HFFc6 (cell line): ENCODE measurements around the gene IL1RAPL2. TPM values are rescaled to one million over a fixed set of nuclear protein-coding genes. Genes with fewer than 3 reads are reported as not detected.

Experiments
- DNase-seq: peaks from one replicate; pipeline ENCODE4 v3.0.0-alpha.2; 2018
- H3K27ac Mint-ChIP-seq: 2 replicates; pipeline ENCODE4 v1.8.0; 2020; ENCODE audit warnings: mild to moderate bottlenecking, mixed read lengths
- H3K27me3 Mint-ChIP-seq: 2 replicates; pipeline ENCODE4 v1.8.0; 2021; ENCODE audit warnings: mild to moderate bottlenecking, moderate library complexity, mixed read lengths; ENCODE audit not compliant: insufficient read depth
- H3K36me3 Mint-ChIP-seq: 2 replicates; pipeline ENCODE4 v1.8.0; 2021; ENCODE audit warnings: low read depth, mixed read lengths
- H3K4me1 Mint-ChIP-seq: 2 replicates; pipeline ENCODE4 v1.8.0; 2020; ENCODE audit warnings: low read depth, mixed read lengths
- H3K4me3 Mint-ChIP-seq: 2 replicates; pipeline ENCODE4 v1.8.0; 2020; ENCODE audit warnings: mild to moderate bottlenecking, moderate library complexity, mixed read lengths
- H3K9me3 Mint-ChIP-seq: 2 replicates; pipeline ENCODE4 v1.8.0; 2020; ENCODE audit warnings: mild to moderate bottlenecking, mixed read lengths
- total RNA-seq, 6 experiments: library from RNA; stranded (reverse); fragmentation: NEBNext Ultra II Directional; extraction: Animal tissue kit (Norgen Biotek cat#: 25700); gene quantifications; 2 replicates in 1 of 6; 3 replicates in 5 of 6; pipeline ENCODE4 v1.2.3, GENCODE V29; 2021
- TF ChIP-seq, protein P1 (sequence below): fragments of 200-600 bp; sonication (generic); IDR thresholded peaks from 2 replicates; pipeline ENCODE4 v1.5.0; 2021; ENCODE audit warnings: antibody characterized with exemption, mild to moderate bottlenecking

Gene IL1RAPL2
- total RNA-seq, 6 experiments from 2014 or later: 0.33 TPM; not detected in 5

DNA sequence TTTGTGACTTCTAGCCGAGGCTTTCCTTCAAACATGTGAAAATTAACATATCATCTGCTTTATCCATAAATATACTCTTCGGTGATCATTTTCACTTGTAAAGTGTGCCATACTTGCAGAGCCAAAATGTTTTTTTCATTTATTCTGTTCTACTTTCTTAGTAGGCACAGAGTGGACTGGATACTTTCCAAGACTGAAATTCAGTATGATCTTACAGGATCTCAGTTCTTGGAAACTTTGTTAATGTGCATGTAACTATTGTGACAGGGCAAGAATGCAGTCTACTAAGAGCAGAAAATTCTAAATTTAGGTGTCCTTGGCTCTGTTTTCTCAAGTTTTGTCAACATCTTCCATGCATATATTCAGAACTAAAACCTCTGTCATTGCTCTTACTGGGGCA, 369.6 kb downstream of the IL1RAPL2 start:
- no peak for DNase-seq
- Mint-ChIP-seq H3K9me3 (no peaks in the 10 kb centered on the region), H3K4me3 (no peak overlapping the region), H3K27ac (no peak overlapping the region), H3K36me3 (no peaks in the 10 kb centered on the region), H3K4me1 (no peaks in the 10 kb centered on the region), H3K27me3 (no peaks in the 10 kb centered on the region; the same call in 1 of the 2 replicates)
- TF ChIP-seq, protein P1, sequence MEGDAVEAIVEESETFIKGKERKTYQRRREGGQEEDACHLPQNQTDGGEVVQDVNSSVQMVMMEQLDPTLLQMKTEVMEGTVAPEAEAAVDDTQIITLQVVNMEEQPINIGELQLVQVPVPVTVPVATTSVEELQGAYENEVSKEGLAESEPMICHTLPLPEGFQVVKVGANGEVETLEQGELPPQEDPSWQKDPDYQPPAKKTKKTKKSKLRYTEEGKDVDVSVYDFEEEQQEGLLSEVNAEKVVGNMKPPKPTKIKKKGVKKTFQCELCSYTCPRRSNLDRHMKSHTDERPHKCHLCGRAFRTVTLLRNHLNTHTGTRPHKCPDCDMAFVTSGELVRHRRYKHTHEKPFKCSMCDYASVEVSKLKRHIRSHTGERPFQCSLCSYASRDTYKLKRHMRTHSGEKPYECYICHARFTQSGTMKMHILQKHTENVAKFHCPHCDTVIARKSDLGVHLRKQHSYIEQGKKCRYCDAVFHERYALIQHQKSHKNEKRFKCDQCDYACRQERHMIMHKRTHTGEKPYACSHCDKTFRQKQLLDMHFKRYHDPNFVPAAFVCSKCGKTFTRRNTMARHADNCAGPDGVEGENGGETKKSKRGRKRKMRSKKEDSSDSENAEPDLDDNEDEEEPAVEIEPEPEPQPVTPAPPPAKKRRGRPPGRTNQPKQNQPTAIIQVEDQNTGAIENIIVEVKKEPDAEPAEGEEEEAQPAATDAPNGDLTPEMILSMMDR: no peak

DNA sequence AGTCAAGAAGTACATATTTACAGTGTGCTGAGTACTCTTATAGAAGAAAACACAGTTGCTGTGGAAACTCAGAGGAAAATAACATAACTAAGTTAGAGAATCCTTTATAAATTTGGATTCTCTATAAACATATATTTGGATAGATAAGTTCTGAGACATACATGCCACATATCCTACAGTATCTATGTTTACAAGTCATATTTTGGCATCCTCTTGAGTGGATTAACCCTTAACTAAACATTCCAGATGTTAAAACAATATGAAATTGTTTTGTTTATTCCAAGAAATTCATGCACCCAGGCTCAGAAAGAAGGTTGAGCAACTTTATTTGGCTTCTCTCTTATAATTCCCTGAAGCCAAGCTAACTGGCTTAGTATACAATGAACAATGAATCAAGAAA, 387.3 kb downstream of the IL1RAPL2 start:
- Mint-ChIP-seq H3K27ac (no peak overlapping the region), H3K9me3 (no peaks in the 10 kb centered on the region), H3K4me1 (no peaks in the 10 kb centered on the region), H3K27me3 (no peaks in the 10 kb centered on the region; the same call in 1 of the 2 replicates), H3K36me3 (no peaks in the 10 kb centered on the region), H3K4me3 (no peak overlapping the region)
- DNase-seq: no peak
- TF ChIP-seq, protein P1: no peak

DNA sequence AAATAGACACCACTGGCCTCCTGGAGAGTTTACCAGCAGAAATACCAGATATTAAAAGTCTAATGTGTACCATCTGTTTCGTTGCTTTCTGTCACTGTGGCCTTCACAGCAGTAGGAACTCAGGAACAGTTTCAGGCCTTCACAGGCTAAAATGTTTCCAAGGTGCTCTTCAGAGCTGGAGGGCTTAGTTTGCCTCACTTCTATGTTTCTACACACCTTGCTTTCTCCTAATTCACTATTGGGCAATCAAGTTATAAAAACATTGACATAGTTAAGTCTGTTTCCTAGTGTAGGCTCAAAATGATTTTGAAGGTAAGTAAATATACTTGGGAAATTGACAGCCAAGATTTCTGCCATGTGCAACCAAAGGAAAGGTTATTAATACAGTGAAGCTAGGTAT, 395.9 kb downstream of the IL1RAPL2 start:
- no peaks in the 10 kb centered on the region for H3K4me1 Mint-ChIP-seq
- TF ChIP-seq, protein P1: no peak
- DNase-seq: no peak
- H3K9me3 Mint-ChIP-seq: no peaks in the 10 kb centered on the region
- no peak overlapping the region for H3K4me3 Mint-ChIP-seq
- H3K27me3 Mint-ChIP-seq: no peaks in the 10 kb centered on the region
- H3K27ac Mint-ChIP-seq: no peak overlapping the region
- no peaks in the 10 kb centered on the region for H3K36me3 Mint-ChIP-seq

DNA sequence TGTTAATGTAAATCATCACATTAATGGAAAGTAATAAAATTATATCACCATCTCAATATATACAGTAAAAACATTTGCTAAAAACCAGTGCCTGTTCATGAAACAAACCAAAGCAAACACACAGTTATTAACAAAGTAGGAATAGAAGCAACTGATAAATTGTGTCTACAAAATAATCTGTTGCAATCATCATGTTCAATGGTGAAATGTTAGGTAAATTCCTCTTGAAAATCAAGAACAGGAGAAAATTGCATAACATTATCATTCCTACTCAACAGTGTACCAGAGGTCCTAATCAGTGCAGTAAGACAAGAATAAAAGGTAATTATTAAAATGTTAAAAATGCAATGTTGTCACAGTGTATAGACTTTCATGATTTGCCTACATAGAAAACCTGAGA, 402.2 kb downstream of the IL1RAPL2 start:
- H3K4me3 Mint-ChIP-seq: no peak overlapping the region
- no peaks in the 10 kb centered on the region for H3K4me1 Mint-ChIP-seq

DNA sequence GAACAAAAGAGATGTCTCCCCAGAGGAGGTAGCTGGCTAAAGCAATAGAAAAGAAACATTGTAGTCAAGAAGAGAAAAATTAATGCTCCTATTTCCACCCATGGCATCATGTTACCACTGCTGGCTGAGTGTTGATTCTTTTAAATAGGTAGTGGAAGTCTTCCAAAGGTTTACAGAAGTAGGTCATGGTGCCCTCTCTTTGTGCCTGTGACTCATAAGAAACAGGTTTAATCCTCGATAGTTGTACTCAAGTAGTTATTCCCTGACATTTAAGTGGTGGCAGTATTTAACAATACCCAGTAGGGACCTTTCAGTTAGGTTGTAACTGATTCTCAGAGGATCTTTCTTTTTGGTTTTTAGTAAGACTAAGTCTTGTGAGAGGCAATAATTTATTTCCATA, 406.7 kb downstream of the IL1RAPL2 start:
- DNase-seq: no peak
- Mint-ChIP-seq H3K36me3 (no peaks in the 10 kb centered on the region), H3K4me1 (no peaks in the 10 kb centered on the region), H3K27me3 (no peaks in the 10 kb centered on the region), H3K9me3 (peaks cover 4% of the 10 kb centered on the region), H3K4me3 (no peak overlapping the region), H3K27ac (no peak overlapping the region)
- TF ChIP-seq, protein P1: no peak

More for the DNA sequence above, 402.2 kb downstream of the IL1RAPL2 start:
- H3K27me3 Mint-ChIP-seq: no peaks in the 10 kb centered on the region
- H3K27ac Mint-ChIP-seq: no peak overlapping the region
- TF ChIP-seq, protein P1: no peak
- DNase-seq: no peak
- peaks cover 4% of the 10 kb centered on the region for H3K9me3 Mint-ChIP-seq
- no peaks in the 10 kb centered on the region for H3K36me3 Mint-ChIP-seq

DNA sequence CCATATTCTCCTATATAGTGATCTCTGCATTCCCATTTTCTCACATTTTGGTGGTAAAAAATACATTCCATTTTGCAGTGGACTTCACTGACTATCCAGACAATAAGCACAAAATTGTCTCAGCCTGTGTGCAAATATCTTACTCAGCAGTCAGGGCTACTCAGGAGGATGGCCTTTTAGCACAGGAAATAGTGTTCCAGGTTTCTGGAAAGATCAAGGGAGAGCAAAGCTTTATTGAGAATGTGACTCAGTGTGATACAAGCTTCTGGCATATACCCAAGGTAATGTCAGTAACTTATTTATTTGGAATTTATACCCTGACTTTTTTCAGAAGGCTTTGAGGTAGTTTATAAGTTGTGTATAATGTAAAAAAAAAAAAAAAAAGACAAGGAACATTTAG, 421.1 kb downstream of the IL1RAPL2 start:
- no peaks in the 10 kb centered on the region for H3K27me3 Mint-ChIP-seq
- TF ChIP-seq, protein P1: no peak
- no peaks in the 10 kb centered on the region for H3K36me3 Mint-ChIP-seq

More for the DNA sequence above, 421.1 kb downstream of the IL1RAPL2 start:
- Mint-ChIP-seq H3K27ac (no peak overlapping the region), H3K4me3 (no peak overlapping the region), H3K4me1 (no peaks in the 10 kb centered on the region), H3K9me3 (no peaks in the 10 kb centered on the region)
- DNase-seq: no peak
